IMR-90 (cell line): Measurements from ENCODE around the gene KCNJ6. TPM values are rescaled to one million over a fixed set of nuclear protein-coding genes. Genes with fewer than 3 reads are reported as not detected.

Source experiments
- ATAC-seq: fragments of 200-7000 bp; cut with Tn5 transposase; 2 replicates; pipeline ENCODE4 v1.9.1; 2020; ENCODE audit warnings: low read depth, mild to moderate bottlenecking, moderate library complexity
- BruUV-seq: library from RNA; stranded (reverse); fragments of 400-500 nt; replicated peaks from 2 replicates; lab custom pipeline; 2021; lab: Mats Ljungman, UMichigan
- CTCF ChIA-PET: fragments of 300-600 bp; formaldehyde crosslinking; extraction: SDS; loops from one replicate; lab custom pipeline; 2021; ENCODE audit warnings: antibody characterized with exemption; lab: Yijun Ruan, JAX
- POLR2A ChIA-PET: fragments of 300-600 bp; sonication (Branson Sonifier 250); formaldehyde crosslinking; loops from one replicate; lab custom pipeline; 2022; ENCODE audit warnings: antibody characterized with exemption; ENCODE audit not compliant: unreplicated experiment; lab: Charles Lee
- DNase-seq: peaks from one replicate; pipeline ENCODE4 v3.0.0; 2013
- H2AFZ ChIP-seq: replicated peaks from 2 replicates; pipeline ENCODE3; 2013; ENCODE audit warnings: low read length, mild to moderate bottlenecking; ENCODE audit not compliant: poor library complexity
- H2AK5ac ChIP-seq: 2 replicates; pipeline ENCODE4 v1.6.1; 2013; ENCODE audit warnings: low read depth, low read length, inconsistent platforms
- H2AK9ac ChIP-seq: replicated peaks from 2 replicates; pipeline ENCODE3; 2013; ENCODE audit warnings: mild to moderate bottlenecking, low read depth, low read length, moderate library complexity; ENCODE audit not compliant: poor library complexity
- H2BK120ac ChIP-seq: 2 replicates; pipeline ENCODE4 v1.6.1; 2013; ENCODE audit warnings: low read depth, low read length, inconsistent platforms
- H2BK15ac ChIP-seq: 3 replicates; pipeline ENCODE4 v1.6.1; 2013; ENCODE audit warnings: low read depth, low read length, inconsistent platforms
- H2BK20ac ChIP-seq: 2 replicates; pipeline ENCODE4 v1.6.1; 2013; ENCODE audit warnings: low read depth, mild to moderate bottlenecking, inconsistent platforms, low read length, moderate library complexity
- H2BK5ac ChIP-seq: 2 replicates; pipeline ENCODE4 v1.6.1; 2013; ENCODE audit warnings: mild to moderate bottlenecking, low read depth, low read length, inconsistent platforms; ENCODE audit not compliant: poor library complexity, severe bottlenecking
- H3K14ac ChIP-seq: replicated peaks from 2 replicates; pipeline ENCODE4 v1.6.1; 2013; ENCODE audit warnings: low read depth, low read length, inconsistent platforms
- H3K18ac ChIP-seq: 2 replicates; pipeline ENCODE4 v1.6.1; 2013; ENCODE audit warnings: low read depth, low read length, control low read depth
- H3K23ac ChIP-seq: 2 replicates; pipeline ENCODE4 v1.6.1; 2013; ENCODE audit warnings: low read depth, low read length, inconsistent platforms
- H3K27ac ChIP-seq: 2 replicates; pipeline ENCODE4 v1.5.1; 2013; ENCODE audit warnings: mild to moderate bottlenecking, control low read depth, low read length; ENCODE audit not compliant: insufficient read depth
- H3K27me3 ChIP-seq: 2 replicates; pipeline ENCODE4 v1.6.1; 2013; ENCODE audit warnings: low read length; ENCODE audit not compliant: control insufficient read depth, insufficient read depth
- H3K36me3 ChIP-seq: 2 replicates; pipeline ENCODE4 v1.6.1; 2013; ENCODE audit warnings: low read length, mixed read lengths; ENCODE audit not compliant: control insufficient read depth, insufficient read depth
- H3K4ac ChIP-seq: 2 replicates; pipeline ENCODE4 v1.6.1; 2013; ENCODE audit warnings: low read depth, low read length, inconsistent platforms
- H3K4me1 ChIP-seq: 2 replicates; pipeline ENCODE4 v1.6.1; 2013; ENCODE audit warnings: low read length, mixed read lengths; ENCODE audit not compliant: control insufficient read depth, insufficient read depth
- H3K4me2 ChIP-seq: 2 replicates; pipeline ENCODE4 v1.6.1; 2013; ENCODE audit warnings: low read depth, mild to moderate bottlenecking, control low read depth, low read length, moderate library complexity
- H3K4me3 ChIP-seq: 2 replicates; pipeline ENCODE4 v1.5.1; 2013; ENCODE audit warnings: low read depth, mild to moderate bottlenecking, control low read depth, low read length, moderate library complexity; ENCODE audit not compliant: insufficient read depth
- H3K56ac ChIP-seq: 2 replicates; pipeline ENCODE4 v1.6.1; 2013; ENCODE audit warnings: low read length, inconsistent platforms; ENCODE audit not compliant: insufficient read depth; ENCODE audit errors: extremely low read depth
- H3K79me1 ChIP-seq, 2 experiments: 2 replicates each; pipeline ENCODE4 v1.6.1; 2013; ENCODE audit warnings: low read length in 2 of 2, inconsistent platforms in 1 of 2, low read depth in 1 of 2
- H3K9ac ChIP-seq: 2 replicates; pipeline ENCODE4 v1.6.1; 2013; ENCODE audit warnings: low read depth, low read length, control low read depth
- H3K9me1 ChIP-seq: 2 replicates; pipeline ENCODE4 v1.6.1; 2013; ENCODE audit warnings: low read length, inconsistent platforms; ENCODE audit not compliant: insufficient read depth
- H3K9me3 ChIP-seq: 2 replicates; pipeline ENCODE4 v1.6.1; 2013; ENCODE audit warnings: low read length; ENCODE audit not compliant: control insufficient read depth, insufficient read depth
- H4K20me1 ChIP-seq: 2 replicates; pipeline ENCODE4 v1.6.1; 2013; ENCODE audit warnings: low read length, inconsistent platforms; ENCODE audit not compliant: insufficient read depth
- H4K5ac ChIP-seq: 2 replicates; pipeline ENCODE4 v1.6.1; 2013; ENCODE audit warnings: mild to moderate bottlenecking, low read depth, low read length, control low read depth
- H4K8ac ChIP-seq, 2 experiments: 2 replicates each; pipeline ENCODE4 v1.6.1; 2013; ENCODE audit warnings: low read depth in 2 of 2, low read length in 2 of 2, control low read depth in 1 of 2, inconsistent platforms in 1 of 2
- H4K91ac ChIP-seq: 2 replicates; pipeline ENCODE4 v1.6.1; 2013; ENCODE audit warnings: low read depth, low read length, inconsistent platforms; ENCODE audit not compliant: insufficient read depth
- BHLHE40 ChIP-seq: fragments of 150-350 bp; IDR thresholded peaks from 2 replicates; pipeline ENCODE4 v1.6.1; 2016; ENCODE audit warnings: mild to moderate bottlenecking, low read depth, low read length
- CEBPB ChIP-seq: IDR thresholded peaks from 2 replicates; pipeline ENCODE4 v1.6.1; 2012; ENCODE audit warnings: low read depth, low read length, improper control_type of control experiment
- CHD1 ChIP-seq: IDR thresholded peaks from 2 replicates; pipeline ENCODE4 v1.6.1; 2012; ENCODE audit warnings: low read depth, low read length, improper control_type of control experiment
- CTCF ChIP-seq: conservative IDR thresholded peaks from 2 replicates; pipeline ENCODE4 v1.5.1; 2012; ENCODE audit warnings: mild to moderate bottlenecking, low read depth, low read length, improper control_type of control experiment
- ELK1 ChIP-seq: fragments of 150-350 bp; IDR thresholded peaks from 2 replicates; pipeline ENCODE4 v1.6.1; 2016; ENCODE audit warnings: low read depth, mild to moderate bottlenecking, low read length, moderate library complexity, borderline replicate concordance
- FOS ChIP-seq: fragments of 150-350 bp; IDR thresholded peaks from 2 replicates; pipeline ENCODE4 v1.6.1; 2016; ENCODE audit warnings: low read depth, low read length
- MAFK ChIP-seq: IDR thresholded peaks from 2 replicates; pipeline ENCODE4 v1.6.1; 2012; ENCODE audit warnings: low read depth, low read length, improper control_type of control experiment
- MAZ ChIP-seq: IDR thresholded peaks from 2 replicates; pipeline ENCODE4 v1.6.1; 2012; ENCODE audit warnings: low read depth, mild to moderate bottlenecking, low read length, improper control_type of control experiment, moderate library complexity, borderline replicate concordance
- MXI1 ChIP-seq: IDR thresholded peaks from 2 replicates; pipeline ENCODE4 v1.6.1; 2012; ENCODE audit warnings: low read depth, mild to moderate bottlenecking, low read length, moderate library complexity, borderline replicate concordance
- NFE2L2 ChIP-seq: fragments of 150-350 bp; IDR thresholded peaks from 2 replicates; pipeline ENCODE4 v1.6.1; 2016; ENCODE audit warnings: low read depth, mild to moderate bottlenecking, low read length
- POLR2A ChIP-seq: IDR thresholded peaks from 2 replicates; pipeline ENCODE4 v1.6.1; 2012; ENCODE audit warnings: mild to moderate bottlenecking, low read depth, low read length
- RAD21 ChIP-seq: IDR thresholded peaks from 2 replicates; pipeline ENCODE4 v1.6.1; 2012; ENCODE audit warnings: low read length, improper control_type of control experiment
- RCOR1 ChIP-seq: IDR thresholded peaks from 2 replicates; pipeline ENCODE4 v1.6.1; 2012; ENCODE audit warnings: mild to moderate bottlenecking, low read length, improper control_type of control experiment; ENCODE audit not compliant: insufficient replicate concordance
- RFX5 ChIP-seq: IDR thresholded peaks from 2 replicates; pipeline ENCODE4 v1.8.0; 2012; ENCODE audit warnings: low read depth, mild to moderate bottlenecking, low read length, moderate library complexity
- SMC3 ChIP-seq: fragments of 150-350 bp; IDR thresholded peaks from 2 replicates; pipeline ENCODE4 v1.6.1; 2016; ENCODE audit warnings: low read depth, mild to moderate bottlenecking, antibody characterized with exemption, low read length, moderate library complexity
- USF2 ChIP-seq: fragments of 150-350 bp; IDR thresholded peaks from 2 replicates; pipeline ENCODE4 v1.6.1; 2017; ENCODE audit warnings: mild to moderate bottlenecking, antibody characterized with exemption, low read length, low read depth
- WGBS, 2 experiments: methylation state at CpG; one replicate each; pipeline versions ENCODE4 v1.1.5 to v1.1.7; 2013; ENCODE audit warnings: missing lambda C conversion rate in 2 of 2; ENCODE audit not compliant: insufficient read length in 1 of 2; ENCODE audit errors: extremely low coverage in 2 of 2; 5-methylcytosine and 5-hydroxymethylcytosine counted together
- dilution Hi-C: fragments of 300-500 bp; cut with HindIII; formaldehyde crosslinking; loops from one replicate; pipeline ENCODE4 v1.14.3; 2018; ENCODE audit warnings: low sequenced_read_pairs; ENCODE audit not compliant: unreplicated experiment
- in situ Hi-C: fragments of 300-500 bp; cut with MboI; formaldehyde crosslinking; loops from 3 replicates; pipeline ENCODE4 v1.14.3; 2019; ENCODE audit warnings: low sequenced_read_pairs, inconsistent platforms, mixed read lengths
- intact Hi-C: fragments of 100-400 bp; cut with micrococcal nuclease; formaldehyde crosslinking; loops from 2 replicates; pipeline ENCODE4 v1.10.0; 2022
- polyA plus RNA-seq, 3 experiments: library from polyadenylated mRNA; depleted of rRNA; stranded (reverse); fragments of >200 nt; gene quantifications; 2 replicates each; pipeline ENCODE4 v1.2.3, GENCODE V29; 2012; ENCODE audit warnings: low replicate concordance in 1 of 3
- total RNA-seq: library from RNA; depleted of rRNA; stranded (reverse); fragments of >200 nt; gene quantifications from 2 replicates; pipeline ENCODE4 v1.2.3, GENCODE V29; 2012

The KCNJ6 gene
- total and polyA plus RNA-seq, 2 of the 4 experiments (the other 2 are of a cell fraction) = under 0.01 to 0.02 TPM

GRCh38 chr21:37700641-37701202 lies 215.5 kb downstream of the KCNJ6 start:
- no peak overlapping the region for H4K8ac ChIP-seq
- peak overlapping the region; percentile 37 for H2AFZ ChIP-seq
- H2BK20ac ChIP-seq = no peak overlapping the region
- no peak overlapping the region for H3K14ac ChIP-seq
- no peak overlapping the region for H2BK15ac ChIP-seq
- TF ChIP-seq BHLHE40 = no peak
- no peak for TF ChIP-seq NFE2L2
- peak; percentile 78 for TF ChIP-seq CTCF
- TF ChIP-seq RAD21 = peak; percentile 78
- TF ChIP-seq CEBPB = no peak
- no peak for TF ChIP-seq FOS
- TF ChIP-seq ELK1 = no peak
- no peak for TF ChIP-seq MAZ
- TF ChIP-seq RCOR1 = no peak
- TF ChIP-seq SMC3 = peak; percentile 74
- TF ChIP-seq USF2 = peak; percentile 47; the same call in 1 of the 2 replicates
- no peak for TF ChIP-seq CHD1
- no peak for TF ChIP-seq MXI1
- no peak for TF ChIP-seq POLR2A
- no peak for TF ChIP-seq RFX5
- no peak for TF ChIP-seq MAFK
- H2AK9ac ChIP-seq = no peak overlapping the region
- no peak overlapping the region for H4K91ac ChIP-seq
- H3K23ac ChIP-seq = no peak overlapping the region
- no peaks in the 10 kb centered on the region; the same call in 1 of the 2 replicates for H3K9me1 ChIP-seq
- H4K20me1 ChIP-seq = no peaks in the 10 kb centered on the region
- H3K27ac ChIP-seq = no peak overlapping the region
- H3K56ac ChIP-seq = no peak overlapping the region
- ATAC-seq (peak; percentile 100), DNase-seq (peak; percentile 84)
- no peak overlapping the region for H3K18ac ChIP-seq
- H3K9me3 ChIP-seq = no peaks in the 10 kb centered on the region
- no peak overlapping the region for H2AK5ac ChIP-seq
- no peak overlapping the region for H3K4me3 ChIP-seq
- no peaks in the 10 kb centered on the region for H3K4me1 ChIP-seq
- H3K79me1 ChIP-seq = no peaks in the 10 kb centered on the region
- BruUV-seq = no TSS peak
- WGBS, 2 experiments = no CpG with 5 or more reads among the region's 6 CpGs
- H3K4me2 ChIP-seq = no peak overlapping the region
- intact Hi-C loops (loop anchor here (1.0 to 5.0 kb wide), 3 partner anchors 426 to 656 kb away; no protein-coding TSS in a partner anchor), dilution Hi-C loops (no loop called here), in situ Hi-C loops (no loop called here)
- CTCF ChIA-PET = interaction anchor here (0.6 to 1.4 kb wide), 12 partner anchors 9 to 652 kb away, joined by 3 to 7 read pairs (median 4); no protein-coding TSS in a partner anchor
- H3K36me3 ChIP-seq = no peaks in the 10 kb centered on the region
- no peak overlapping the region for H3K9ac ChIP-seq
- H2BK120ac ChIP-seq = no peak overlapping the region
- H3K27me3 ChIP-seq = peaks cover 22% of the 10 kb centered on the region
- POLR2A ChIA-PET = no interaction called here
- H2BK5ac ChIP-seq = no peak overlapping the region
- H3K4ac ChIP-seq = no peak overlapping the region
- no peak overlapping the region for H4K5ac ChIP-seq
